Panc1 (cell line): Measurements from ENCODE around the gene RIMBP2.

Source experiments
- CTCF ChIP-seq: fragments of 450-650 bp; IDR thresholded peaks from 2 replicates; pipeline ENCODE4 v1.5.1; 2017; ENCODE audit warnings: mild to moderate bottlenecking
- POLR2AphosphoS5 ChIP-seq: IDR thresholded peaks from 2 replicates; pipeline ENCODE4 v1.6.1; 2012; ENCODE audit warnings: mild to moderate bottlenecking, low read depth, low read length, moderate library complexity
- REST ChIP-seq, 2 experiments: IDR thresholded peaks; 2 replicates each; pipeline ENCODE4 v1.6.1; 2011 to 2012; ENCODE audit warnings: low read depth in 2 of 2, control low read depth in 1 of 2, low read length in 1 of 2, mild to moderate bottlenecking in 1 of 2, moderate library complexity in 1 of 2; ENCODE audit not compliant: insufficient read depth in 1 of 2
- SIN3A ChIP-seq: IDR thresholded peaks from 2 replicates; pipeline ENCODE4 v1.6.1; 2012; ENCODE audit warnings: low read depth, mild to moderate bottlenecking, low read length, moderate library complexity, borderline replicate concordance; ENCODE audit not compliant: insufficient read depth
- TCF7L2 ChIP-seq: IDR thresholded peaks from 2 replicates; pipeline ENCODE4 v1.6.1; 2011; ENCODE audit warnings: mild to moderate bottlenecking, low read depth, low read length, inconsistent platforms

- TF ChIP-seq CTCF = no peak
- TF ChIP-seq REST (IDR thresholded peaks at IDR 0.05; ENCODE audit: insufficient read depth in 1 of 2, low read depth in 2 of 2, low read length in 1 of 2) = no peak
- no peak for TF ChIP-seq POLR2AphosphoS5
- no peak for TF ChIP-seq TCF7L2
- no peak for TF ChIP-seq SIN3A
Measured at GRCh38 chr12:130588696-130589539, 127.2 kb downstream of the RIMBP2 start.
